Trophoblast cell (in vitro differentiated cells and primary cell): ENCODE data around the gene VDR.
A peak's percentile ranks its signal among the peaks of the same experiment; 100 is the strongest.

Experiments
- DNase-seq, 2 donors: peaks; one replicate each; pipeline ENCODE4 v3.0.0-alpha.2; 2016
- H2AFZ ChIP-seq: 2 replicates; pipeline ENCODE4 v1.6.1; 2013; ENCODE audit warnings: low read length, moderate library complexity, mild to moderate bottlenecking; ENCODE audit not compliant: insufficient read depth, poor library complexity
- H2AK5ac ChIP-seq: 2 replicates; pipeline ENCODE4 v1.6.1; 2013; ENCODE audit warnings: mild to moderate bottlenecking, low read length
- H2BK120ac ChIP-seq: 2 replicates; pipeline ENCODE4 v1.6.1; 2013; ENCODE audit warnings: low read length, mild to moderate bottlenecking, moderate library complexity; ENCODE audit not compliant: insufficient read depth, poor library complexity
- H2BK12ac ChIP-seq: 2 replicates; pipeline ENCODE4 v1.6.1; 2013; ENCODE audit warnings: mild to moderate bottlenecking, low read length, moderate library complexity
- H2BK5ac ChIP-seq: 2 replicates; pipeline ENCODE4 v1.6.1; 2013; ENCODE audit warnings: low read length, low read depth, moderate library complexity, mild to moderate bottlenecking; ENCODE audit not compliant: poor library complexity
- H3K14ac ChIP-seq: 2 replicates; pipeline ENCODE4 v1.6.1; 2013; ENCODE audit warnings: mild to moderate bottlenecking, low read length
- H3K18ac ChIP-seq: 2 replicates; pipeline ENCODE4 v1.6.1; 2013; ENCODE audit warnings: mild to moderate bottlenecking, low read length
- H3K23ac ChIP-seq: 2 replicates; pipeline ENCODE4 v1.6.1; 2013; ENCODE audit warnings: low read length
- H3K27ac ChIP-seq: 2 replicates; pipeline ENCODE4 v1.5.1; 2013; ENCODE audit warnings: low read depth, mild to moderate bottlenecking, inconsistent platforms, low read length, moderate library complexity
- H3K27me3 ChIP-seq: 2 replicates; pipeline ENCODE4 v1.6.1; 2013; ENCODE audit warnings: inconsistent platforms, mild to moderate bottlenecking, low read length, moderate library complexity; ENCODE audit not compliant: insufficient read depth
- H3K36me3 ChIP-seq, 2 experiments: 1 replicate in 1 of 2; 2 replicates in 1 of 2; pipeline ENCODE4 v1.6.1; 2013; ENCODE audit warnings: low read length in 2 of 2, mild to moderate bottlenecking in 2 of 2, moderate library complexity in 1 of 2; ENCODE audit not compliant: insufficient read depth in 2 of 2, control insufficient read depth in 1 of 2
- H3K4ac ChIP-seq: 2 replicates; pipeline ENCODE4 v1.6.1; 2013; ENCODE audit warnings: low read depth, mild to moderate bottlenecking, low read length, moderate library complexity
- H3K4me1 ChIP-seq, 2 experiments: 1 replicate in 1 of 2; 2 replicates in 1 of 2; pipeline ENCODE4 v1.6.1; 2013; ENCODE audit warnings: low read length in 2 of 2, mild to moderate bottlenecking in 2 of 2, moderate library complexity in 1 of 2; ENCODE audit not compliant: insufficient read depth in 2 of 2, control insufficient read depth in 1 of 2
- H3K4me2 ChIP-seq: 2 replicates; pipeline ENCODE4 v1.6.1; 2013; ENCODE audit warnings: inconsistent platforms, mild to moderate bottlenecking, low read length, moderate library complexity
- H3K4me3 ChIP-seq: 2 replicates; pipeline ENCODE4 v1.5.1; 2013; ENCODE audit warnings: mild to moderate bottlenecking, low read depth, low read length, inconsistent platforms
- H3K79me1 ChIP-seq: one replicate; pipeline ENCODE4 v1.6.1; 2013; ENCODE audit warnings: low read length
- H3K79me2 ChIP-seq: 2 replicates; pipeline ENCODE4 v1.6.1; 2013; ENCODE audit warnings: low read length, mild to moderate bottlenecking; ENCODE audit not compliant: control insufficient read depth, insufficient read depth, poor library complexity
- H3K9ac ChIP-seq: 2 replicates; pipeline ENCODE4 v1.6.1; 2013; ENCODE audit warnings: mild to moderate bottlenecking, low read length
- H3K9me3 ChIP-seq: 2 replicates; pipeline ENCODE4 v1.6.1; 2013; ENCODE audit warnings: low read depth, mild to moderate bottlenecking, control low read depth, inconsistent platforms, low read length; ENCODE audit not compliant: insufficient read depth
- H4K12ac ChIP-seq: 2 replicates; pipeline ENCODE4 v1.6.1; 2013; ENCODE audit warnings: low read depth, mild to moderate bottlenecking, low read length, moderate library complexity
- H4K8ac ChIP-seq: 2 replicates; pipeline ENCODE4 v1.6.1; 2013; ENCODE audit warnings: low read depth, mild to moderate bottlenecking, low read length, moderate library complexity
- H4K91ac ChIP-seq: one replicate; pipeline ENCODE4 v1.6.1; 2013; ENCODE audit warnings: low read depth, mild to moderate bottlenecking, low read length, moderate library complexity
- WGBS: extraction: QIAGEN DNeasy Blood & Tissue Kit; methylation state at CpG from one replicate; pipeline ENCODE4 v1.1.7; 2013; ENCODE audit warnings: missing lambda C conversion rate; ENCODE audit not compliant: insufficient read length, insufficient coverage; ENCODE audit errors: extremely low coverage; 5-methylcytosine and 5-hydroxymethylcytosine counted together

The VDR gene

DNA sequence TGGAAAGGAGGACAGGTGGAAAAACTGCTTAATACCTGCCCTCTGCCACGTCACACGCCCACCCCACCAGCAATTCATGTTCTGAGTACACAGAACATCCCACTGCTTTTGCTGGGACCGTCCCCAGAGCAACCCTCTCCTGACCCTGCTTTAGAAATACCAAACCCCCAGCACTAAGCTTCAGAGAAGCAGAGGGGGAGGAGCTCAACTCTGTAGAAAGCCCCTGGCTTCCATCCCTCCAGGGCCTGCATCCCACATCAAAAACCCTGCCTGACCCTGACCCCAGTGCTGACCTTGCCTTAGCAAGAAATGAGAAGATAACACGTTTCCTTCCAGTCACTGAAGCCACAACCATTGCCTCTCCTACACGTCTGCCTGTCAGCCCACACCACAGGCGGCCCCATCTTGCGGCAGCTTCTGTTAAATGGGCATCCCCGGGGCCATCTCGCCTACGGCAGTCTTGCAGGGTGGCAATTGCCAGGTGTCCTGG lies 19.7 kb downstream of the VDR start:
- no peak overlapping the region for H2BK120ac ChIP-seq
- peaks cover 5 to 10% of the 10 kb centered on the region in 2 experiments for H3K4me1 ChIP-seq
- DNase-seq = no peak
- H2AFZ ChIP-seq = no peak overlapping the region
- no peak overlapping the region for H3K4me3 ChIP-seq
- H3K9ac ChIP-seq = no peak overlapping the region
- no peaks in the 10 kb centered on the region for H3K9me3 ChIP-seq
- no peaks in the 10 kb centered on the region for H3K27me3 ChIP-seq
- H3K79me2 ChIP-seq = no peaks in the 10 kb centered on the region
- no peaks in the 10 kb centered on the region for H3K36me3 ChIP-seq
- H3K4ac ChIP-seq = no peak overlapping the region
- H2BK12ac ChIP-seq = no peak overlapping the region
- H3K27ac ChIP-seq = no peak overlapping the region
- H4K8ac ChIP-seq = no peak overlapping the region
- WGBS = no CpG with 5 or more reads among the region's 10 CpGs
- no peak overlapping the region for H4K91ac ChIP-seq
- H3K18ac ChIP-seq = no peak overlapping the region
- no peak overlapping the region for H4K12ac ChIP-seq
- H2BK5ac ChIP-seq = no peak overlapping the region
- no peak overlapping the region for H3K14ac ChIP-seq
- no peak overlapping the region for H3K4me2 ChIP-seq
- no peak overlapping the region for H3K23ac ChIP-seq
- H3K79me1 ChIP-seq = no peaks in the 10 kb centered on the region
- H2AK5ac ChIP-seq = no peak overlapping the region

GRCh38 chr12:47884501-47884900 lies 20.3 kb downstream of the VDR start:
- WGBS = no CpG with 5 or more reads among the region's 3 CpGs
- Histone ChIP-seq H3K9me3 (no peaks in the 10 kb centered on the region), H3K18ac (no peak overlapping the region), H2AFZ (no peak overlapping the region), H3K27ac (no peak overlapping the region), H2BK12ac (no peak overlapping the region), H3K4me3 (no peak overlapping the region), H2BK5ac (no peak overlapping the region), H3K14ac (no peak overlapping the region), H3K27me3 (no peaks in the 10 kb centered on the region), H2BK120ac (no peak overlapping the region), H3K9ac (no peak overlapping the region), H3K36me3 (no peaks in the 10 kb centered on the region), H4K12ac (no peak overlapping the region), H3K4me2 (no peak overlapping the region), H3K4me1 (peaks cover 5 to 10% of the 10 kb centered on the region in 2 experiments), H2AK5ac (no peak overlapping the region), H3K79me1 (no peaks in the 10 kb centered on the region), H3K79me2 (no peaks in the 10 kb centered on the region), H4K8ac (no peak overlapping the region), H3K4ac (no peak overlapping the region), H4K91ac (no peak overlapping the region), H3K23ac (no peak overlapping the region)
- no peak for DNase-seq

DNA sequence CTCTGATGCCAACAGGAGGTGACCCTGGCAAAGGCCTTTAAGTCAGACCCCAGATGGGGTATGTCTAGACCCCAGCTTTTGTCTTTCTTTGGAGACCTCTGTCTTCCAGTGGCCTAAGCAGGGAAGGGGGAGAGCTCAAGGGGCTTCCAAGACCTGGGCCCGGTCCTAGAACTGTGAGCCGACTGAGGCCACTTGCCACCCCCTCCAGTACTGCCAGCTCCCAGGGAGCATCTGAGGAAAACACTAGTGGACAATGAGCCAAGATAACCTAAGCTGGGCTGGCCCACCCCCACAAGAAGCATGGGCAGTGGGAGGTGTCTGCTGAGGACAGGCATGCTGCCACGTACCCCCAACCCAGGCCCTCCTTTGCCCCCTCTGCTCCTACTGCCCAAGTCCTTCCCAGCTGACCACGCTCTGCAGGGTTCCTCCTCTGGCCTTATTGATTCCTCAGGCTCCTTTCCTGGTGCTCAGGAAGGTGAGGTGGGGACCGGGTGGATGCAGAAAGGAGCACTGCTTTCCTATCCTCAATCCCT lies 21.1 kb downstream of the VDR start:
- peaks cover 5 to 10% of the 10 kb centered on the region in 2 experiments for H3K4me1 ChIP-seq
- no peak overlapping the region for H3K4me2 ChIP-seq
- H2BK12ac ChIP-seq = no peak overlapping the region
- no peak overlapping the region for H4K91ac ChIP-seq
- H3K9ac ChIP-seq = no peak overlapping the region
- H3K23ac ChIP-seq = no peak overlapping the region
- H2BK120ac ChIP-seq = no peak overlapping the region
- H3K9me3 ChIP-seq = no peaks in the 10 kb centered on the region
- H3K27me3 ChIP-seq = no peaks in the 10 kb centered on the region
- no peaks in the 10 kb centered on the region for H3K79me1 ChIP-seq
- no peaks in the 10 kb centered on the region for H3K36me3 ChIP-seq
- H4K8ac ChIP-seq = no peak overlapping the region
- H3K14ac ChIP-seq = no peak overlapping the region
- H3K4me3 ChIP-seq = no peak overlapping the region
- no peak overlapping the region for H3K18ac ChIP-seq
- no peak overlapping the region for H3K4ac ChIP-seq
- no peak overlapping the region for H2AFZ ChIP-seq
- H3K27ac ChIP-seq = no peak overlapping the region
- WGBS = no CpG with 5 or more reads among the region's 5 CpGs
- H2AK5ac ChIP-seq = no peak overlapping the region
- no peak for DNase-seq
- H3K79me2 ChIP-seq = no peaks in the 10 kb centered on the region
- no peak overlapping the region for H2BK5ac ChIP-seq
- no peak overlapping the region for H4K12ac ChIP-seq

- Histone ChIP-seq H3K4me3 (no peak overlapping the region), H4K12ac (no peak overlapping the region), H3K4me2 (no peak overlapping the region), H3K9me3 (no peaks in the 10 kb centered on the region), H3K9ac (no peak overlapping the region), H3K27ac (no peak overlapping the region), H2AK5ac (peak overlapping the region; percentile 15), H3K23ac (no peak overlapping the region), H3K14ac (no peak overlapping the region), H3K36me3 (no peaks in the 10 kb centered on the region), H3K4me1 (peaks cover 5 to 10% of the 10 kb centered on the region in 2 experiments), H4K91ac (no peak overlapping the region), H3K18ac (no peak overlapping the region), H2AFZ (no peak overlapping the region), H3K4ac (no peak overlapping the region), H3K79me1 (no peaks in the 10 kb centered on the region), H2BK5ac (no peak overlapping the region), H2BK12ac (no peak overlapping the region), H3K27me3 (no peaks in the 10 kb centered on the region), H3K79me2 (no peaks in the 10 kb centered on the region), H2BK120ac (no peak overlapping the region), H4K8ac (no peak overlapping the region)
- WGBS = no CpG with 5 or more reads among the region's 16 CpGs
- DNase-seq = no peak
These were observed 21.8 kb downstream of the VDR start for GRCh38 chr12:47882781-47883546.
